Sigmoid colon (tissue), 7 donors: ENCODE data around the gene FOXJ1. TPM values are rescaled to one million over a fixed set of nuclear protein-coding genes. Genes with fewer than 3 reads are reported as not detected.

Experiments used
- DNase-seq: peaks from one replicate; pipeline ENCODE4 v3.0.0-alpha.2; 2019
- H3K27ac ChIP-seq, 4 donors: fragments of 200-600 bp; sonication (generic); one replicate each; pipeline ENCODE4 v1.5.1; 2016 to 2019; ENCODE audit warnings: mild to moderate bottlenecking in 1 of 4
- H3K27me3 ChIP-seq, 3 donors: fragments of 200-600 bp; sonication (generic); one replicate each; pipeline ENCODE4 v1.5.1; 2019; ENCODE audit warnings: mild to moderate bottlenecking in 1 of 3
- H3K36me3 ChIP-seq, 4 donors: fragments of 200-600 bp; sonication (generic); one replicate each; pipeline ENCODE4 v1.5.1; 2016 to 2019
- H3K4me1 ChIP-seq, 4 donors: fragments of 200-600 bp; sonication (generic); one replicate each; pipeline ENCODE4 v1.5.1; 2017 to 2019
- H3K4me3 ChIP-seq, 4 donors: fragments of 200-600 bp; sonication (generic); one replicate each; pipeline ENCODE4 v1.5.1; 2017 to 2019; ENCODE audit warnings: mild to moderate bottlenecking in 2 of 4, moderate library complexity in 1 of 4
- H3K9me3 ChIP-seq, 4 donors: fragments of 200-600 bp in 3 of 4; sonication (generic) in 3 of 4; one replicate each; pipeline versions ENCODE4 v1.5.1 to v1.6.1; 2013 to 2019
- EP300 ChIP-seq, 4 donors: sonication (generic); formaldehyde crosslinking; IDR thresholded peaks; one replicate each; pipeline ENCODE4 v1.6.1; 2017; ENCODE audit warnings: antibody characterized with exemption in 4 of 4
- POLR2A ChIP-seq, 2 donors: fragments of 450-650 bp; IDR thresholded peaks; one replicate each; pipeline ENCODE4 v1.6.1; 2016; ENCODE audit warnings: antibody characterized with exemption in 2 of 2, mild to moderate bottlenecking in 2 of 2, moderate library complexity in 2 of 2
- POLR2AphosphoS5 ChIP-seq, 4 donors: sonication (generic); formaldehyde crosslinking; IDR thresholded peaks; one replicate each; pipeline ENCODE4 v1.6.1; 2017; ENCODE audit warnings: antibody characterized with exemption in 4 of 4
- WGBS, 2 donors: extraction: QIAGEN DNeasy Blood & Tissue Kit; methylation state at CpG; one replicate each; pipeline ENCODE4 v1.1.7; 2013; 5-methylcytosine and 5-hydroxymethylcytosine counted together
- intact Hi-C: fragments of 100-400 bp; cut with DNase I; formaldehyde crosslinking; loops from one replicate; pipeline ENCODE4 v1.15.1; 2023
- polyA plus RNA-seq, 3 donors: library from polyadenylated mRNA; stranded (reverse); fragments of 200-250 nt; gene quantifications; one replicate each; pipeline ENCODE4 v1.2.3, GENCODE V29; 2013
- total RNA-seq, 4 donors: library from RNA; depleted of rRNA; stranded (reverse); fragments of >200 nt; gene quantifications; one replicate each; pipeline ENCODE4 v1.1.0, GENCODE V29; 2016
- TF ChIP-seq, protein P1 (sequence below), 4 experiments: fragments of 450-650 bp in 3 of 4; fragments of 200-600 bp in 1 of 4; IDR thresholded peaks; one replicate each; pipeline ENCODE4 v1.5.1; 2016 to 2019; ENCODE audit warnings: antibody characterized with exemption in 4 of 4, mild to moderate bottlenecking in 3 of 4, moderate library complexity in 2 of 4
- donor health status: healthy with polysubstance abuse.
- donor health status: Bipolar disorder and iron deficiency.
- donor health status: healthy.

FOXJ1 gene
- total and polyA plus RNA-seq, 7 donors, result 0.14 to 2.3 (median 0.42) TPM; not detected in 3

- Histone ChIP-seq H3K27ac (no peak overlapping the region), H3K4me1 (peaks cover 0 to 4% (median 0%) of the 10 kb centered on the region in 4 donors), H3K27me3 (no peaks in the 10 kb centered on the region), H3K36me3 (no peaks in the 10 kb centered on the region), H3K9me3 (no peaks in the 10 kb centered on the region), H3K4me3 (no peak overlapping the region)
- intact Hi-C loops, result loop anchor here (10.0 kb wide), 1 partner anchor 179 kb away; the partner anchor contains the start of gene CDK3
- 77 to 88% methylated on average over 2 of the region's 2 CpGs for WGBS, 2 donors
- TF ChIP-seq, protein P1, sequence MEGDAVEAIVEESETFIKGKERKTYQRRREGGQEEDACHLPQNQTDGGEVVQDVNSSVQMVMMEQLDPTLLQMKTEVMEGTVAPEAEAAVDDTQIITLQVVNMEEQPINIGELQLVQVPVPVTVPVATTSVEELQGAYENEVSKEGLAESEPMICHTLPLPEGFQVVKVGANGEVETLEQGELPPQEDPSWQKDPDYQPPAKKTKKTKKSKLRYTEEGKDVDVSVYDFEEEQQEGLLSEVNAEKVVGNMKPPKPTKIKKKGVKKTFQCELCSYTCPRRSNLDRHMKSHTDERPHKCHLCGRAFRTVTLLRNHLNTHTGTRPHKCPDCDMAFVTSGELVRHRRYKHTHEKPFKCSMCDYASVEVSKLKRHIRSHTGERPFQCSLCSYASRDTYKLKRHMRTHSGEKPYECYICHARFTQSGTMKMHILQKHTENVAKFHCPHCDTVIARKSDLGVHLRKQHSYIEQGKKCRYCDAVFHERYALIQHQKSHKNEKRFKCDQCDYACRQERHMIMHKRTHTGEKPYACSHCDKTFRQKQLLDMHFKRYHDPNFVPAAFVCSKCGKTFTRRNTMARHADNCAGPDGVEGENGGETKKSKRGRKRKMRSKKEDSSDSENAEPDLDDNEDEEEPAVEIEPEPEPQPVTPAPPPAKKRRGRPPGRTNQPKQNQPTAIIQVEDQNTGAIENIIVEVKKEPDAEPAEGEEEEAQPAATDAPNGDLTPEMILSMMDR (IDR thresholded peaks at IDR 0.05), result no peak
- no peak for TF ChIP-seq EP300 (IDR thresholded peaks at IDR 0.05)
- TF ChIP-seq POLR2A (IDR thresholded peaks at IDR 0.05), result no peak
- no peak for TF ChIP-seq POLR2AphosphoS5 (IDR thresholded peaks at IDR 0.05)
- no peak for DNase-seq
Observed at GRCh38 chr17:76184290-76184689, 43.2 kb upstream of the FOXJ1 start.

- Histone ChIP-seq H3K27me3 (no peaks in the 10 kb centered on the region), H3K36me3 (no peaks in the 10 kb centered on the region), H3K4me1 (peaks cover 0 to 4% (median 0%) of the 10 kb centered on the region in 4 donors), H3K4me3 (no peak overlapping the region), H3K9me3 (no peaks in the 10 kb centered on the region), H3K27ac (peak overlapping the region in 1 of 4 donors; percentile 7)
- no peak for TF ChIP-seq EP300 (IDR thresholded peaks at IDR 0.05)
- no peak for TF ChIP-seq POLR2A (IDR thresholded peaks at IDR 0.05)
- peak in 1 of 4 donors; percentile 9 for TF ChIP-seq POLR2AphosphoS5 (IDR thresholded peaks at IDR 0.05)
- TF ChIP-seq, protein P1 (IDR thresholded peaks at IDR 0.05), result peak; percentile 80 to 91 (median 86)
- peak; percentile 93 for DNase-seq
- WGBS, 2 donors, result 15 to 18% methylated on average over 11 of the region's 11 CpGs
- intact Hi-C loops, result loop anchor here (1.0 to 10.0 kb wide), 2 partner anchors 97 to 177 kb away; partner anchors contain the start of gene CDK3
Observed at GRCh38 chr17:76182016-76182764, 41.1 kb upstream of the FOXJ1 start.

DNA sequence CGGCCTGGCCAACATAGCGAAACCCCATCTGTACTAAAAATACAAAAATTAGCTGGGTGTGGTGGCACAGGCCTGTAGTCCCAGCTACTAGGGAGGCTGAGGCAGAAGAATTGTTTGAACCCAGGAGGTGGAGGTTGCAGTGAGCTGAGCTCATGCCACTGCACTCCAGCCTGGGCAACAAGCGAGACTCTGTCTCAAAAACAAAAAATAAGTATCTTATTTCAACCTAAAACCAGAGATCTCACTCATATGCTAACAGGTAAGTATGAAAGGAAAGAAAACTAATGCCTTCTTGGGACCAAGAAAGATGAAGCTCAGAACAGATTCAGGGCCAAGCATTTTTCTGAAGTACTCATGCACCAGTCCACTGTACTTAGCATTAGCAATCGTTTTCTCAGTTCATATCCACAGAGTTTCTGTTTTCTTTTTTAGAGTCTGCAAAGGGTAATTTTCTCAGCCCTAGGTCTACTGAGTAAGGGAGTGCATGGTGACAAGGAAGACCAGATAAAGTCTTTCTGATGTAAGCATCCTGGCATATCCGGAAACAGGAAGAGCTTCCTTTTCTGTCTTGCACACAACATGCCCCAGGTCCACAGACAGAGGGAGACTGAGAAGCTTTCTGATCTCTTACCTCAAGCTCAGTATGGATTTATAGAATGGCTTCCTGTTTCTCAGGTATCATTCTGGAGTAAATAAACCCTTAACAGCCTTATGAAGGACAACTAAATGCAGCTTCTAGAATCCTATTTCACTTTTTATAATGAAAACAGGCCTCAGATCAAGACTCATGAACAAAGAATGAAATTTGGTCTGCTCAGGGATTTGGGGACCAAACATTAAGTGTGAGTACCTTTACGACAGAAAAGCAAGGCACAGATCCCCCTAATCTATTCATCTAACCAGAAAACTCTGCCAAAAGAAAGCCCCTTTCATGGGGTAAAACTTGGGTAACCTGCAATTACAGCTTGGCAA, 38.7 kb upstream of the FOXJ1 start:
- WGBS, 2 donors, result 77 to 83% methylated on average over 6 of the region's 6 CpGs
- Histone ChIP-seq H3K9me3 (no peaks in the 10 kb centered on the region), H3K4me1 (peaks cover 0 to 4% (median 0%) of the 10 kb centered on the region in 4 donors), H3K36me3 (no peaks in the 10 kb centered on the region), H3K4me3 (no peak overlapping the region), H3K27me3 (no peaks in the 10 kb centered on the region), H3K27ac (no peak overlapping the region)
- TF ChIP-seq, protein P1 (IDR thresholded peaks at IDR 0.05), result no peak
- TF ChIP-seq POLR2A (IDR thresholded peaks at IDR 0.05) (no peak), POLR2AphosphoS5 (IDR thresholded peaks at IDR 0.05) (no peak), EP300 (IDR thresholded peaks at IDR 0.05) (no peak)
- intact Hi-C loops, result loop anchor here (10.0 kb wide), 1 partner anchor 175 kb away; the partner anchor contains the start of gene CDK3
- no peak for DNase-seq

DNA sequence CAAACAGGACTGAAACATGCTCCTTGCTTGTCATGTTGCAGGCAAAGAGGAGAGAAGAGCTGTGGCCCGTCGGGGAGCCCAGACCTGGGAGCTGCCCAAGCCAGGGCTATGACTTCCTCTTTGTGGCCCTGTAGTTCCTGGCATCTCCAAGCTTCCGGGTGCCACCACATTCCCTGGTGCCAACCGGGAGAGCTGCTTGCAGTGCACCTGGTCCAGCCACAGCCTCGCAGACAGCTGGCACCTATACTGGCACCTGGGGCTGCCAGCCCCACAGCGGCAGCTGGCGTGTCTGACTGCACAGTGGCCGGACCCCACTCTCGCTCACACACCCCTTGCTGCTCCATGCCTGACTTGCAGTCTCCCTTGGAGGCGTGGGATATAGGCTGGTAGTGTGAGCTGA, 37.1 kb upstream of the FOXJ1 start:
- TF ChIP-seq EP300 (IDR thresholded peaks at IDR 0.05), result no peak
- no peak for TF ChIP-seq POLR2A (IDR thresholded peaks at IDR 0.05)
- TF ChIP-seq POLR2AphosphoS5 (IDR thresholded peaks at IDR 0.05), result no peak
- TF ChIP-seq, protein P1 (IDR thresholded peaks at IDR 0.05), result no peak
- Histone ChIP-seq H3K4me3 (no peak overlapping the region), H3K4me1 (no peaks in the 10 kb centered on the region), H3K9me3 (no peaks in the 10 kb centered on the region), H3K27me3 (no peaks in the 10 kb centered on the region), H3K27ac (no peak overlapping the region), H3K36me3 (no peaks in the 10 kb centered on the region)
- no peak for DNase-seq
- intact Hi-C loops, result no loop called here
- 84 to 88% methylated on average over 10 of the region's 10 CpGs for WGBS, 2 donors
